GM12878 (cell line): ENCODE results near the gene DENND1A.

Experiments
- ATF3 ChIP-seq: IDR thresholded peaks from 2 replicates; pipeline ENCODE4 v1.6.1; 2011; ENCODE audit warnings: low read depth, mild to moderate bottlenecking, low read length, moderate library complexity, borderline replicate concordance; ENCODE audit errors: extremely low read depth
- BACH1 ChIP-seq: fragments of 450-650 bp; IDR thresholded peaks from 2 replicates; pipeline ENCODE4 v1.6.1; 2017; ENCODE audit warnings: mild to moderate bottlenecking, borderline replicate concordance
- CBFB ChIP-seq: IDR thresholded peaks from 2 replicates; pipeline ENCODE4 v1.6.1; 2016; ENCODE audit warnings: antibody characterized with exemption, low read depth
- CTCF ChIP-seq, 3 experiments: IDR thresholded peaks in 2 of 3; conservative IDR thresholded peaks in 1 of 3; 2 replicates each; pipeline ENCODE4 v1.5.1; 2011; ENCODE audit warnings: low read depth in 3 of 3, low read length in 3 of 3, mild to moderate bottlenecking in 3 of 3, control low read depth in 2 of 3, moderate library complexity in 2 of 3, inconsistent platforms in 1 of 3, mixed read lengths in 1 of 3; ENCODE audit not compliant: control insufficient read depth in 2 of 3, insufficient read depth in 1 of 3; ENCODE audit errors: extremely low read depth in 1 of 3
- E2F4 ChIP-seq: IDR thresholded peaks from 2 replicates; pipeline ENCODE4 v1.6.1; 2012; ENCODE audit warnings: low read depth, low read length, improper control_type of control experiment
- EP300 ChIP-seq, 2 experiments: fragments of 150-350 bp in 1 of 2; IDR thresholded peaks; 2 replicates each; pipeline ENCODE4 v1.6.1; 2011 to 2012; ENCODE audit warnings: low read depth in 2 of 2, low read length in 2 of 2, borderline replicate concordance in 1 of 2, improper control_type of control experiment in 1 of 2, inconsistent platforms in 1 of 2; ENCODE audit not compliant: control insufficient read depth in 1 of 2
- HDAC6 ChIP-seq: fragments of 200-600 bp; sonication (generic); IDR thresholded peaks from one replicate; pipeline ENCODE4 v1.8.0; 2017; ENCODE audit warnings: antibody characterized with exemption; ENCODE audit not compliant: unreplicated experiment
- NFIC ChIP-seq: IDR thresholded peaks from 2 replicates; pipeline ENCODE4 v1.6.1; 2012; ENCODE audit warnings: low read depth, mild to moderate bottlenecking, inconsistent platforms, low read length, moderate library complexity
- POLR2AphosphoS5 ChIP-seq: IDR thresholded peaks from 2 replicates; pipeline ENCODE4 v1.6.1; 2011; ENCODE audit warnings: mild to moderate bottlenecking, low read length, inconsistent platforms
- REST ChIP-seq: IDR thresholded peaks from 2 replicates; pipeline ENCODE4 v1.6.1; 2012; ENCODE audit warnings: mild to moderate bottlenecking, low read depth, low read length
- SMAD1 ChIP-seq: fragments of 450-650 bp; IDR thresholded peaks from 2 replicates; pipeline ENCODE4 v1.6.1; 2018; ENCODE audit warnings: mild to moderate bottlenecking, low read depth; ENCODE audit not compliant: partially characterized antibody
- SMC3 ChIP-seq: IDR thresholded peaks from 2 replicates; pipeline ENCODE4 v1.6.1; 2011; ENCODE audit warnings: low read length, improper control_type of control experiment, borderline replicate concordance

GRCh38 chr9:123434619-123435240 is 495.2 kb downstream of the DENND1A start:
- no peak for TF ChIP-seq HDAC6
- TF ChIP-seq SMC3, result no peak
- TF ChIP-seq CTCF (IDR thresholded peaks at IDR 0.05 in 2 of 3, conservative IDR thresholded peaks at IDR 0.05 in 1 of 3; ENCODE audit: control insufficient read depth in 2 of 3, extremely low read depth in 1 of 3, insufficient read depth in 1 of 3, low read depth in 3 of 3, low read length in 3 of 3), result no peak
- no peak for TF ChIP-seq POLR2AphosphoS5
- no peak for TF ChIP-seq E2F4
- TF ChIP-seq CBFB, result no peak
- no peak for TF ChIP-seq BACH1
- TF ChIP-seq NFIC, result no peak
- no peak for TF ChIP-seq EP300 (IDR thresholded peaks at IDR 0.05; ENCODE audit: borderline replicate concordance in 1 of 2, control insufficient read depth in 1 of 2, low read depth in 2 of 2, low read length in 2 of 2)
- TF ChIP-seq ATF3, result no peak
- TF ChIP-seq SMAD1, result no peak
- TF ChIP-seq REST, result no peak
